Suprapubic skin (tissue), 4 donors: ENCODE measurements around the gene CALCB.

ENCODE experiments used
- EP300 ChIP-seq: sonication (generic); formaldehyde crosslinking; IDR thresholded peaks from one replicate; pipeline ENCODE4 v1.6.1; 2017; ENCODE audit warnings: antibody characterized with exemption
- POLR2A ChIP-seq, 2 donors: fragments of 450-650 bp; IDR thresholded peaks; one replicate each; pipeline ENCODE4 v1.6.1; 2017; ENCODE audit warnings: antibody characterized with exemption in 2 of 2, mild to moderate bottlenecking in 2 of 2, moderate library complexity in 2 of 2
- POLR2AphosphoS5 ChIP-seq, 3 donors: sonication (generic); formaldehyde crosslinking; IDR thresholded peaks; one replicate each; pipeline ENCODE4 v1.6.1; 2017; ENCODE audit warnings: antibody characterized with exemption in 3 of 3
- TF ChIP-seq, protein P1 (sequence below), 2 donors: fragments of 200-600 bp in 1 of 2; fragments of 450-650 bp in 1 of 2; sonication (generic) in 1 of 2; IDR thresholded peaks; one replicate each; pipeline ENCODE4 v1.5.1; 2016 to 2019; ENCODE audit warnings: antibody characterized with exemption in 2 of 2, mild to moderate bottlenecking in 1 of 2, moderate library complexity in 1 of 2

DNA sequence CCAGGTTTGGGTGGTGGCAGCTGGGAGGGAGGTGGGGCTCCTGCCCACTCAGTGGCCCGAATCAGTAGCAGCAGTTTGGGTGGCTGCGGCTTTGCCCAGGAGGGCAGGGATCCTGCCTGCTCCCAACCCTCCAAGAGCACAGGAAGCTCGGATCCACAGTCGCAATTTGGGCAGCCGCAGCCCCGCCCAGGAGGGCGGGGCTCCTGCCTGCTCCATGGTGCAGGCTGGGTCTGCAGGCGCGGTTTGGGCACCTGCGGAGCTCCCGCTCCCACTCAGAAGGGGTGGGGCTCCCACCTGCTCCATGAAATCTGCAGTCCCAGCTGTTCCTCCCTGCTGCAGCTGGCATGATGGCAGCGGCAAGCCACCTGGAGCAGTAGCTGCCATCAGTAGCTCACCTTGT is 38.1 kb upstream of the CALCB start:
- TF ChIP-seq, protein P1, sequence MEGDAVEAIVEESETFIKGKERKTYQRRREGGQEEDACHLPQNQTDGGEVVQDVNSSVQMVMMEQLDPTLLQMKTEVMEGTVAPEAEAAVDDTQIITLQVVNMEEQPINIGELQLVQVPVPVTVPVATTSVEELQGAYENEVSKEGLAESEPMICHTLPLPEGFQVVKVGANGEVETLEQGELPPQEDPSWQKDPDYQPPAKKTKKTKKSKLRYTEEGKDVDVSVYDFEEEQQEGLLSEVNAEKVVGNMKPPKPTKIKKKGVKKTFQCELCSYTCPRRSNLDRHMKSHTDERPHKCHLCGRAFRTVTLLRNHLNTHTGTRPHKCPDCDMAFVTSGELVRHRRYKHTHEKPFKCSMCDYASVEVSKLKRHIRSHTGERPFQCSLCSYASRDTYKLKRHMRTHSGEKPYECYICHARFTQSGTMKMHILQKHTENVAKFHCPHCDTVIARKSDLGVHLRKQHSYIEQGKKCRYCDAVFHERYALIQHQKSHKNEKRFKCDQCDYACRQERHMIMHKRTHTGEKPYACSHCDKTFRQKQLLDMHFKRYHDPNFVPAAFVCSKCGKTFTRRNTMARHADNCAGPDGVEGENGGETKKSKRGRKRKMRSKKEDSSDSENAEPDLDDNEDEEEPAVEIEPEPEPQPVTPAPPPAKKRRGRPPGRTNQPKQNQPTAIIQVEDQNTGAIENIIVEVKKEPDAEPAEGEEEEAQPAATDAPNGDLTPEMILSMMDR (IDR thresholded peaks at IDR 0.05) = no peak
- no peak for TF ChIP-seq POLR2A (IDR thresholded peaks at IDR 0.05)
- TF ChIP-seq POLR2AphosphoS5 (IDR thresholded peaks at IDR 0.05) = no peak
- no peak for TF ChIP-seq EP300
